Breast epithelium (tissue), 4 donors: ENCODE measurements around the gene CNTNAP2. TPM values are rescaled to one million over a fixed set of nuclear protein-coding genes. Genes with fewer than 3 reads are reported as not detected.

ENCODE experiments used
- DNase-seq, 2 donors: peaks; one replicate each; pipeline ENCODE4 v3.0.0-alpha.2; 2019; ENCODE audit warnings: low spot score in 2 of 2
- H3K27ac ChIP-seq, 2 donors: fragments of 200-600 bp; sonication (generic) in 1 of 2; one replicate each; pipeline ENCODE4 v1.5.1; 2016 to 2019; ENCODE audit warnings: mild to moderate bottlenecking in 1 of 2
- H3K27me3 ChIP-seq, 2 donors: fragments of 200-600 bp; sonication (generic) in 1 of 2; one replicate each; pipeline versions ENCODE4 v1.5.1 to v1.6.0; 2017 to 2019; ENCODE audit warnings: control low read depth in 1 of 2, mild to moderate bottlenecking in 1 of 2
- H3K36me3 ChIP-seq: fragments of 200-600 bp; one replicate; pipeline ENCODE4 v1.5.1; 2019
- H3K4me1 ChIP-seq, 2 donors: fragments of 200-600 bp; sonication (generic); one replicate each; pipeline ENCODE4 v1.5.1; 2016 to 2019; ENCODE audit warnings: control low read depth in 1 of 2
- H3K4me3 ChIP-seq, 3 donors: fragments of 200-600 bp; sonication (generic); 1 replicate in 2 of 3; 2 replicates in 1 of 3; pipeline ENCODE4 v1.5.1; 2016 to 2019; ENCODE audit warnings: mild to moderate bottlenecking in 3 of 3, moderate library complexity in 2 of 3
- H3K9me3 ChIP-seq, 2 donors: fragments of 200-600 bp; sonication (generic) in 1 of 2; one replicate each; pipeline ENCODE4 v1.5.1; 2016 to 2019; ENCODE audit warnings: control low read depth in 1 of 2
- CTCF ChIP-seq, 3 donors: fragments of 450-650 bp; IDR thresholded peaks; one replicate each; pipeline ENCODE4 v1.5.1; 2016 to 2017; ENCODE audit warnings: antibody characterized with exemption in 3 of 3, mild to moderate bottlenecking in 3 of 3, moderate library complexity in 3 of 3
- POLR2A ChIP-seq: fragments of 450-650 bp; IDR thresholded peaks from one replicate; pipeline ENCODE4 v1.6.1; 2016; ENCODE audit warnings: antibody characterized with exemption, mild to moderate bottlenecking, moderate library complexity
- POLR2AphosphoS5 ChIP-seq, 3 donors: sonication (generic); formaldehyde crosslinking; IDR thresholded peaks; one replicate each; pipeline ENCODE4 v1.6.1; 2017; ENCODE audit warnings: antibody characterized with exemption in 3 of 3
- intact Hi-C: fragments of 100-400 bp; cut with DNase I; formaldehyde crosslinking; loops from one replicate; pipeline ENCODE4 v1.15.1; 2023; ENCODE audit warnings: low total_unique reads
- total RNA-seq, 3 donors: library from RNA; depleted of rRNA; stranded (reverse); fragments of >200 nt; gene quantifications; one replicate each; pipeline ENCODE4 v1.1.0, GENCODE V29; 2016

CNTNAP2 gene
- total RNA-seq, 3 donors from 2014 or later, result 0.29 to 0.66 TPM; not detected in 1

- Histone ChIP-seq H3K27ac (no peak overlapping the region), H3K4me3 (no peak overlapping the region), H3K27me3 (no peaks in the 10 kb centered on the region), H3K4me1 (no peaks in the 10 kb centered on the region), H3K9me3 (no peaks in the 10 kb centered on the region), H3K36me3 (no peaks in the 10 kb centered on the region)
- TF ChIP-seq POLR2A, result no peak
- no peak for TF ChIP-seq POLR2AphosphoS5 (IDR thresholded peaks at IDR 0.05)
- no peak for TF ChIP-seq CTCF (IDR thresholded peaks at IDR 0.05)
- no peak for DNase-seq
- intact Hi-C loops, result no loop called here
Measured at GRCh38 chr7:147774461-147774860, 1657.9 kb downstream of the CNTNAP2 start.

GRCh38 chr7:147775516-147776284, 1659.1 kb downstream of the CNTNAP2 start:
- no peak for DNase-seq
- Histone ChIP-seq H3K27ac (no peak overlapping the region), H3K36me3 (no peaks in the 10 kb centered on the region), H3K4me1 (no peaks in the 10 kb centered on the region), H3K9me3 (no peaks in the 10 kb centered on the region), H3K4me3 (no peak overlapping the region), H3K27me3 (no peaks in the 10 kb centered on the region)
- intact Hi-C loops, result no loop called here
- TF ChIP-seq POLR2AphosphoS5 (IDR thresholded peaks at IDR 0.05) (no peak), POLR2A (no peak), CTCF (IDR thresholded peaks at IDR 0.05) (no peak)

GRCh38 chr7:147777309-147777708, 1660.7 kb downstream of the CNTNAP2 start:
- Histone ChIP-seq H3K9me3 (no peaks in the 10 kb centered on the region), H3K27me3 (no peaks in the 10 kb centered on the region), H3K4me1 (no peaks in the 10 kb centered on the region), H3K36me3 (no peaks in the 10 kb centered on the region), H3K27ac (no peak overlapping the region), H3K4me3 (no peak overlapping the region)
- no peak for DNase-seq
- intact Hi-C loops, result no loop called here
- TF ChIP-seq POLR2AphosphoS5 (IDR thresholded peaks at IDR 0.05), result no peak
- TF ChIP-seq CTCF (IDR thresholded peaks at IDR 0.05), result no peak
- TF ChIP-seq POLR2A, result no peak

- intact Hi-C loops, result no loop called here
- H3K27ac ChIP-seq, result no peak overlapping the region
- peaks cover 0 to 8% of the 10 kb centered on the region in 2 donors for H3K9me3 ChIP-seq
- H3K27me3 ChIP-seq, result no peaks in the 10 kb centered on the region
- no peaks in the 10 kb centered on the region for H3K36me3 ChIP-seq
- no peaks in the 10 kb centered on the region for H3K4me1 ChIP-seq
- no peak overlapping the region for H3K4me3 ChIP-seq
- DNase-seq, result no peak
- no peak for TF ChIP-seq POLR2A
- no peak for TF ChIP-seq POLR2AphosphoS5 (IDR thresholded peaks at IDR 0.05)
- no peak for TF ChIP-seq CTCF (IDR thresholded peaks at IDR 0.05)
Measured at GRCh38 chr7:147779949-147780348, 1663.3 kb downstream of the CNTNAP2 start.

GRCh38 chr7:147796581-147796980, 1680.0 kb downstream of the CNTNAP2 start:
- H3K4me3 ChIP-seq, result no peak overlapping the region
- intact Hi-C loops, result no loop called here

More at GRCh38 chr7:147796581-147796980, 1680.0 kb downstream of the CNTNAP2 start:
- no peaks in the 10 kb centered on the region for H3K9me3 ChIP-seq
- no peak overlapping the region for H3K27ac ChIP-seq
- no peaks in the 10 kb centered on the region for H3K4me1 ChIP-seq
- no peaks in the 10 kb centered on the region for H3K27me3 ChIP-seq
- DNase-seq, result no peak
- H3K36me3 ChIP-seq, result no peaks in the 10 kb centered on the region
- no peak for TF ChIP-seq CTCF (IDR thresholded peaks at IDR 0.05)
- TF ChIP-seq POLR2A, result no peak
- TF ChIP-seq POLR2AphosphoS5 (IDR thresholded peaks at IDR 0.05), result no peak
